Measurements from ENCODE around the gene FOXP1.

Gene FOXP1

DNA sequence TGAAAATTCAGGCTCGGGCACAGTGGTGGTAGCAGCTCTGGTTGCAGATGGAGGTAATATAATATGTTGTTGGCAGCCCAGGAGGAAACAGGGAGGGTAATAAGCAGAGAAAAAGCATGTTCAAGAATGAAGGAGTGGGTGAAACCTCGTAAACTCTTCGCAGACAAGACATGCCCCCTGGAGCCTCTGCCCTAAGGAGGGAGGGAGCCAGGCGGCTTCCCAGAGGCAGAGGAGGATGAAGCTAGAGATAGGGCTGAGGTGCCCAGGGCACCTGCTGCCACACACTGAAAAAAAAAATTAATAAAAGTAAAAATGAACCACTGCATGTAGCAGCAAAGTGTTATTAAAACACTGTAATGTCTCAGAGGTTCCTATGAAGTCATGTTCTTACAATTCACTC, 137.3 kb downstream of the FOXP1 start:
- TF ChIP-seq, protein P1, sequence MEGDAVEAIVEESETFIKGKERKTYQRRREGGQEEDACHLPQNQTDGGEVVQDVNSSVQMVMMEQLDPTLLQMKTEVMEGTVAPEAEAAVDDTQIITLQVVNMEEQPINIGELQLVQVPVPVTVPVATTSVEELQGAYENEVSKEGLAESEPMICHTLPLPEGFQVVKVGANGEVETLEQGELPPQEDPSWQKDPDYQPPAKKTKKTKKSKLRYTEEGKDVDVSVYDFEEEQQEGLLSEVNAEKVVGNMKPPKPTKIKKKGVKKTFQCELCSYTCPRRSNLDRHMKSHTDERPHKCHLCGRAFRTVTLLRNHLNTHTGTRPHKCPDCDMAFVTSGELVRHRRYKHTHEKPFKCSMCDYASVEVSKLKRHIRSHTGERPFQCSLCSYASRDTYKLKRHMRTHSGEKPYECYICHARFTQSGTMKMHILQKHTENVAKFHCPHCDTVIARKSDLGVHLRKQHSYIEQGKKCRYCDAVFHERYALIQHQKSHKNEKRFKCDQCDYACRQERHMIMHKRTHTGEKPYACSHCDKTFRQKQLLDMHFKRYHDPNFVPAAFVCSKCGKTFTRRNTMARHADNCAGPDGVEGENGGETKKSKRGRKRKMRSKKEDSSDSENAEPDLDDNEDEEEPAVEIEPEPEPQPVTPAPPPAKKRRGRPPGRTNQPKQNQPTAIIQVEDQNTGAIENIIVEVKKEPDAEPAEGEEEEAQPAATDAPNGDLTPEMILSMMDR (IDR thresholded peaks at IDR 0.05; ENCODE audit: low read depth, low read length, missing control alignments): no peak
- H3K4me3 ChIP-seq (ENCODE audit: low read depth, low read length): no peak overlapping the region
- no peak for DNase-seq (ENCODE audit: low read depth)

DNA sequence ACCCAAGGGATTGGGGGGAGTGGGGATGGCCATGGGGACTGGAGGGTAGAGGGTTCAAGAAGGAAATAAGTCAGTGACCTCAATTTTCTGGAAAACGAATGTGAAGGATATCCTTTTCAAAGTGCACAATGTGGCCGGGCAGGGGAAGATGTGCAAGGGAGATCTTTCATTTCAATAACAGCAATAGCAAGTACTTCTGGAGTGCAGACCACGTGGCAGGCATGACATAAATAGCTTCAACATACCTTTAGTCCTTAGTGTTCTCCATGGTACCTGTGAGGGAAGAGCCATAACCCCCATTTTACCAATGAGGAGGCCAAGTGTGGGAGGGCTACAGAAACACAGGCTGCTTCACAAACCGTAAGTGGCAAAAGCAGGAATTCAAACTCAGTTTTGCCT, 138.7 kb downstream of the FOXP1 start:
- DNase-seq (ENCODE audit: low read depth): no peak
- TF ChIP-seq, protein P1 (IDR thresholded peaks at IDR 0.05; ENCODE audit: low read depth, low read length, missing control alignments): no peak
- H3K4me3 ChIP-seq (ENCODE audit: low read depth, low read length): no peak overlapping the region

DNA sequence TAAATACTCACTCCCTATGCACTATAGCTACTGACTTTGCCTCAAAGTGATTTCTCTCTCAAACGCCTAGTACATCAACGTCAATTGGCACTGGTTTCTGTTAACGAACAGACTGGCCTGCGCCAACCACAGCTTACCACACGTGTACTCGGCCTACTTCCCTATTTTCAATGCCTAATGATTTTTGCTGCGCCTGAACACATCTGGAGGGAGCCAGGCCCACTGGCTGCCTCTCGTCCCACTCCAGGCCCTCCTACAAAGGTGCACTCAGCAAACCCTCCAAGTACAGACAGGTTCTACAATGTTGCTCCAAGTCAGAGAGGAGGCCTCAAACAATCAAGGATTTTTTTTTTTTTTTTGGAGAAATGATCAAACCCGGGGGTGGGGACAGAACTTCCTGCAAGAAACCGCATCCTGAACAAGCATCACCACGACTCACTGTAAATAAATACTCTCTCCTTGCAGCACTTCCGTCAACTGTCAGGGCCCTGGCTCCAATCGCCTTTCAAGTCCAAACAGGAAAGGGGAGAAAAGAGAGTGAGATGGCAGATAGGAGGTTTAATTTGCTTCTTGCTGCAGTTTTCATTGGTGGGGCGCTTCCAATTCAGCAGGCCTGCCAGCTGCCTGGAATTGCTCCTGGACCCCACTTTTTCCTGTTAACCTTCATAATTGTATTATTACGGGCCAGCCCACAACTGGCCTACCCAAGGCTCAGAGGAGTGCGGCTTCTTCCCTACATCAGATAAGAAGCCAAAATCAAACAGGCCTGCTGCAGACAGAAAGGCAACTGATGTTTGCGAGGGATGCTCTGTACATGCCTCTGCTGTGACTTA, 139.3 kb downstream of the FOXP1 start:
- DNase-seq (ENCODE audit: low read depth): peak; percentile 70
- H3K4me3 ChIP-seq (ENCODE audit: low read depth, low read length): no peak overlapping the region

DNA sequence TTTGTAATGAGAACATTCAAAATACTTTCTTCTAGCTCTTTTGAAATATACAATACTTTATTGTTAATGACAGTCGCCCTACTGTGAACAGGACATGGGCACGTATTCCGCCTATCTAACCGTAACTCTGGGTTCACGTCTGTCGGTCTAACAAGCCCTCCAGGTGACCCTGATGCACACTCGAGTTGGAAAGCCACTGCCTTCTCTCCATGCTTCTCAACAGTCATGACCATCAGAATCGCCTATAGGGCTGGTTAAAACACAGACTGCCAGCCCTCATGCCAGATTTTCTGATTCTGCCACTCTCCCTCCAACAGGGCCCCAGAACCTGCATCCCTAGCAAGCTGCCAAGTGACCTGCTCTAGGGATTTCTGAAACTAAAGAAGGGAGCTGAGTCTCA, 140.2 kb downstream of the FOXP1 start:
- no peak overlapping the region for H3K4me3 ChIP-seq (ENCODE audit: low read depth, low read length)
- no peak for DNase-seq (ENCODE audit: low read depth)
- TF ChIP-seq, protein P1 (IDR thresholded peaks at IDR 0.05; ENCODE audit: low read depth, low read length, missing control alignments): no peak

More for the DNA sequence above, 139.3 kb downstream of the FOXP1 start:
- TF ChIP-seq, protein P1 (IDR thresholded peaks at IDR 0.05; ENCODE audit: low read depth, low read length, missing control alignments): no peak

DNA sequence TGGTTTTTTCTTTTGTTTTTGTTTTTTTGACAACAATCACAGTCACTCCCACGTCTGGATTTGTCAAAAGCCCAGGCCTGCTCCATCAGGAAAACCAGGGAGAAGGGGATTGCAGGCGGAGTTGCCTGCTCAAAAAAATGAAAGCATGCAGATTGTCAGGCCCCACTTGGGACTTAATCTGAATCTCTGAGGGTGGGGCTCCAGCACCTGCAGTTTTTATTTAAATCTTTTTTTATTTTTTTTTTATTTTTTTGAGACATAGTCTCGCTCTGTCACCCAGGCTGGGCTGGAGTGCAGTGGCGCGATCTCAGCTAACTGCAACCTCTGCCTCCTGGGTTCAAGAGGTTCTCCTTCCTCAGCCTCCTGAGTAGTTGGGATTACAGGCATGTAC, 140.9 kb downstream of the FOXP1 start:
- TF ChIP-seq, protein P1 (IDR thresholded peaks at IDR 0.05; ENCODE audit: low read depth, low read length, missing control alignments): no peak
- H3K4me3 ChIP-seq (ENCODE audit: low read depth, low read length): no peak overlapping the region

DNA sequence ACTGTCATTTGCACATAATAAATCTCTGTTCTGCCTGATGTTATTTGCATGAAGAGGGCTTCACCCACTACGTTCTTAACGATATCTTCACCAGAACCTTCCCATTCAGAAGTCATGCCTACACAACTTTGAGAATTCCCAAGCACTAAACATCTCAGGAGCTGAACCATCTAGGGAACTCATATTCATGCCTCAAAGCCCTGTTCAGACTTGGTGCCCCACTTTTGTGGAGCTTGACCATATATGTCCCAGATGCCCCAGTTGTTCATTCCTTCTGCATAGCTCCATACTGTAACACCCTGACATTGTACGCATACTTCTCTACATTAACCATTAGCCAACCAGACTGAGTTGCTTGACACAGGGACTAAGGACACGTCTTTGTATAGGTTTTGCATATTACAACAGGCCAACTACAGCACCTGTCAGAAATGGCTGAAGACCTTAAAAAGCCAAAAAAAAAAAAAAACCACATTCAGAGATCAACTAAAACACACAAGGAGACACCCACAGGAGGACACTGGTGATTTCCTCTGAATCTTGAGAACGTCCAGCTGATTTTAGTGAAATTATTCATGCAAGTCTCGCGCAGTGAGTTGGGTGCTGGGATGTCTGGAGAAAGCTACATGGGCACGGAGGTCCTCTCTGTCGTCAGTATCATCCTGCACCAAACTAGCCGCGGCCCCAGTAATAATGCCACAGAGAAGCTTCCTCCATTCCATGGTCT, 141.4 kb downstream of the FOXP1 start:
- no peak overlapping the region for H3K4me3 ChIP-seq (ENCODE audit: low read depth, low read length)
- TF ChIP-seq, protein P1 (IDR thresholded peaks at IDR 0.05; ENCODE audit: low read depth, low read length, missing control alignments): no peak
- no peak for DNase-seq (ENCODE audit: low read depth)

More for the DNA sequence above, 140.9 kb downstream of the FOXP1 start:
- no peak for DNase-seq (ENCODE audit: low read depth)

Data from GM12864 (cell line).